Stimulated activated CD4-positive, alpha-beta T cell treated with anti-CD3 and anti-CD28 coated beads, Interleukin-1b, Interleukin-23, amount 100 ng/mL, for 4 hours (primary cell): ENCODE measurements around the gene CNTN5.
"Not testable (repeated sequence)": the region's sequence is repeated elsewhere in the genome, so short reads cannot be mapped to it uniquely, and the experiment has no call there.

Source experiments
- DNase-seq, 2 donors: peaks; one replicate each; pipeline ENCODE4 v3.0.0-alpha.2; 2020; ENCODE audit warnings: low read depth in 2 of 2

CNTN5 gene

DNA sequence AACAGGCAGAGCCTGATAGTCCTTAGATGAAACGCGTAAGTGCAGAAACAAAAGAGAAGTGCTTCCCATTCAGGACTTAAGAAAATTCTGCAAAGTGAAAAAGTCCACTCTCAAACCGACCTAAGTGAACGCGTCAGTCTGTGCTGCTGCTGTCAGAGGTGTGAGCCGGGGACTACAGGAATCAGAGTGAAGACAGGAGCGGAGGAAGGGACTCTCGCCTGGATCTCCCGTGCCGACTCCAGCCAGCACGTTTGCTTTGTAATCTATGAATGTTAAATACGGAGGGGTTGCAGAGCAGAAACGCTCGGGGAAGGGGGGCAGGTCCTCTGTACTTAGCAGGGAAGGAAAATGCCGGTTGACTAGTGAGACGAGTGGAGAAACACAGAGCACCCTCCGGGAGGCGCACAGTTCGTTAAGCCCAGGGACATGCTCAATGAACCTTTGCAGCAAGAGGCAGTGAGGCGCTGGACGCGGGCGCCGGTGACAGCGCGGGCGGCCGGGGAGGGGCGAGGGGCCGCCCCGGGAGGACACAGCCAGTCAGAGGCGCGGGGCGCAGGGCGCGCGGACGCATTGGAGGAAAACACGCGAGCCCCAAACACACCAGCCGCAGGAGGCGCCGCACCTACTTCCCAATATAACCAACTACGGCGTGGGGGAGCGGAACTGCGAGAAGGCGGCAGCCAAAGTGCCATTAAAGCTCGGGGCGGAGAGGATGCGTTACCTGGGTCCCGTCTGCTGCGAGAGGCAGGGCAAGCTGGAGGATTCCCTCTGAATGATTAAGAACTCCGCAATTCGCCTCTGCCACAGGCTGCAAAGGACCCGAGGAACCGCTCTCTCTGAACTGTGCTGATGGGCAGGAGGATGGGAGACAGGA is at the start of gene CNTN5:
Gene CNTN5, plus strand, starts transcription at position 598 of the 874 bp plus-strand sequence.
- DNase-seq = no peak

DNA sequence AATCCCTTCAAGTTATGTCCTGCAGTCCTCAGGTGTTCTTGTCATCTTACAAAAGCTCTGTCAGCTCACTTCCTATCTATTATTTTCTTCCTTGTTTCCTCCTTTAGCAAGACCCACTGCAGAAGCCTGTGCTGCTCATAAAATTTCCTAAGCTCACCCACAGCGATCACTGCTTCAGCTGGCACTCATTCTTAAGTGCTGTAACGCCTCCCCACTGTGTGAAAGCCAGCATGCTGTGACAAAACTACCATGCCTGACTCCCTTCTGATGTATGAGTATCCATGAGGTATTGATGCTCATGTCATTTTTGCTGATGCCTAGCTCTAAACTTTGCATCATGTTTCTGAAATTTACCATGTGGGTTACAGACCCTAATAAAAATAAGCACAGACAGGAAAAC is 41.5 kb upstream of the CNTN5 start:
- no peak for DNase-seq

DNA sequence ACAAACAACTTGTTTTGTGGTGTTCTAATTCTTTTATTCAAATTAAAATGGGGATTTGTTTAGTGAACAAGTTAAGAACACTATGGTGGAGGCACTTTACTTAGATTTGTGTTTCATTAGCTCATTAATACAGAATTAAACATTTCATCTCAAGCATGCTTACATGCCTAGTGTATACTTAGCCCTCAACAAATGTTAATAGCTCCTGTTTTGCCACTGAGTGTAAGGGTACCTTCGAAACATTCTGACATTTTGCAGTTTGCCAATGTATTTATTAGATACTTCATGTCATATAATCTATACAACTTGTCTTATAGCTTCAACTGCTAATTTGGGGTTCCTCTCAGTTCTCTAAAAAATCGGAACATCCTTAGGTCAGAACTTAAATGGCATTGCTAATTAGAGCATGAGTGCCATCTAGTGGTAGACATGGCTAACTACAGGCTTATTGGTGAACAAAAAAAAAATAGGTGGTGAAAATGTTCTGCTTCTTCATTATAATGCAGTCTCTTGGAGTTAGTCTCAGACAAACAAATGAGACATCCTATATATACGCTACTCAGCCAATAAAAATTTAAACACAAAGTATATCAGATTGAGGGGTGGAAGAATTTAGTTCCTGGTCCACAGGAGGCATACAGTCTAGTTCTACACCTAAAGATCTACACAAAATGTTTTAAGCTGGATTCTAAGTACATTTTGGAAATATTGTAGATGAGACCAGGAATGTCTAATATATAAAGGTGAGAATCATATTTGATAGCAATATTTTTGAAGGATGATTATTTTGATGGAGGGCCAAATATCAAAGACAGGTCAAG is 4.9 kb upstream of the CNTN5 start:
- no peak for DNase-seq

DNA sequence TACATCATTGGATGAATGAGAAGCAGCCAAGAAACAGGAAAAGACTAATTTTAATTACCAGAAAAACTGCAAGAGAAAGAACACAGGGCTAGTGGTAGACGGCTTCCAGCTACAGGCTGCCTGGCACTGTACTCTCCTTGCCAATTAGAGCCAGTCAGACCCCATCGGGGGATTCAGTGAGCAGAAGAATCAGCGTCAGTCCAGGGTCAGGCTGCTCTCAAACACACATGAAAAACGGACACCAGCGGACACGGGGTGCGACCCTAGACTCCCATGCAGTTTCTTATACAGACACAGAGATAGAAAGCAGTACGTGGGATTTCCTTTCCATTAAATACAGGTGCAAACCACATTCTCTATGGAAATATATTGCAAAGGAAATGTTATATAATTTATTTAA is 1.1 kb upstream of the CNTN5 start:
- DNase-seq = no peak

DNA sequence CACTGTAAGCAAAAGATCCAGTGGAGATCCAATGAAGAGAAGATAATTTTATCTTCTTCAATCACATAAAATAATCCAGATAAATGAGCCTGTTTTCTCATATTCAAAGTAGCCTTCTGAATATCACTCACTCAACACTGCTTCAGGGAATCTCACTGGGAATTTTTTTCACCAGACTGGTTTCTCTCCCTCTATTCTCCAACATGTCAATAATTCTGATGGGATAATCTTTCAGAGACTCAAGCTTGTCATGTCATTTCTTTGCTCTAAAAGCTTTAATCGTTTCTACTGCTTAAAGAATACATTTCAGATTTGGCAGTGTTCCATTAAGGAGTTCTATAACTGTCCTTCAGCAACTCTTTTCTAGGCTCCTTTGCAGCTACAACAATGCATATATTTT is 16.3 kb downstream of the CNTN5 start:
- DNase-seq = no peak

DNA sequence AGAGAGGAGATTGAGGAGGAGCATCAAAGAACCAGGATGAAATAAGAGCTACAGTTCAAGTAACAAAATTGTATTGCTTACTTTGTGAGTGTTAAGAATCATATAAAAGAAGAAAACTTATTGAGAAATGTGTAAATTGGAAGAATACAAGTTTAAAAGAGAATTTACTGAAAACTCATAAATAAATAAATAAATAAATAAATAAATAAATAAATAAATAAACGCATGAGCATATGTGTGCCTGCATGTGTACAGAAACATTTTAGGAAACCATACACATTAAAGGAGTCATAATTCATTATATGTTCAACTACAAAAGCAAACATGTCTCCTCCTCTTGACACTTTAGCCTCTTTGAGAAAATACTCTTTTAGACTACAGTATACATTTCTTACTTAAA is 42.6 kb downstream of the CNTN5 start:
- no peak for DNase-seq

DNA sequence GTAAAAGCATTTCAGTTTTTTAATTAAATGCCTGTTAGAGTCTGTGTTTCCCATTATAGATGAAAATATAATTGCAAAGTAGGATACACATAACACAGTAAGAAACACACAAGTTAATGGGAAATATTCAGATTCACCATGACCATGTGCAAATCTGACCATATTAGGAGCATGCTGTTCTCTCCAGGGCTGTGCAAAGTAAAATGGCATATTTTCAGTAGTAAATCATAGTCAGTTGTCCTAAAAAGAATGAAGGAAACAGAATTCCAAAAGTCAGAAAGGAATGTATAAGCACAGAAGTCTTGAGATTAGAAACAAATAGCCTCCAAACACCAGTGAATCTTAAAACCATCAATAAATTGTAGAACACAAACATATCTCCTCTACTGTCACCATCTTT is 44.4 kb downstream of the CNTN5 start:
- no peak for DNase-seq

DNA sequence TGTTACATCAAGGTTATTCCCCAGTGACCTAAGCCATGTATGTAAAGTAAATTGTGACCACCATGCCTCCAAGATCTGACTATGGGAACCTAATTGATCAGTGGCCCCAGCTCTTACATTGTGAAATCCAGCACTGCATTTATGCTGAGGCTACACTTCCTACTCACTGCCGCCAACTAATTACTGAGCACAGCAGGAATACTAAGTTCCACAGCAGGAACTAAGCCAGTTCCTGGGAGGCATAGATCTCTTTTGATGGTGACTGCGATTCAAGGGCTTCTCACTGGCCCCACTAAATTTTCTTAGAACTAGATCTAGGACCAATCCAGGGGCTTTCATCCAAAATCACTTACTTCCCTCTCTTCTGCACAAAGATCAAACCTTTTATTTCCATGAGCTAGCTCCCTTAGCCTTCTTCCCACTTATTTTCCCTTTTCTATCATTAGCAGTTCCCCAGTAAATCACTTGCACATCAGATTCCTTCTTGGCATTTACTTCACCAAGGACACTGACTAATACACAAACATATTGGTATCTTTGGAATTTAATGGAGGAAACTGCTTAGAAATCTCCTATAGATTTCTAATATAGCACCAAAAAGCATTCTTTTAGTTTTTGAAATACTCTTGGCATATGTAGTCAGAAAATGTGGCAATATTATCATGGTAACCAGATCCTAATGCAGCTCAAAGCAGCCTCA is 46.0 kb downstream of the CNTN5 start:
- no peak for DNase-seq

DNA sequence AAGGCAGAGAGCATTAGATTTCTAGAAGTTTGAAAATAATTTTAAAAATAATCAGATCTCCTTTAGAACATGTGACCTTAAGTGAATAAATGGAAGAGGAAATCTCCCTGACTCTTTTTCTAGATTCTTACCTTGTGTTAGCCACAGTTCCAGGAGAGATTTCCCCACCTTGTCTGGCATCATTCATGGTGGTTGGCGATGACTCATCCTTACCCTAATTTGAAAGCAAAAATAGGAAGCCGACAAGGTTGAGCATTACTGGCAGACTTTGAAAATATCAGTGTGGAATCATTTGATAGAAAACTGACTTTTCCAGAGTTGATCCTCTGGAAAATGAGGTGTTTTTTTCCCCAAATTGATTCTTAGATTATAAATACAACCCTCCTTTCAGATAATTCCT is 48.1 kb downstream of the CNTN5 start:
- no peak for DNase-seq

DNA sequence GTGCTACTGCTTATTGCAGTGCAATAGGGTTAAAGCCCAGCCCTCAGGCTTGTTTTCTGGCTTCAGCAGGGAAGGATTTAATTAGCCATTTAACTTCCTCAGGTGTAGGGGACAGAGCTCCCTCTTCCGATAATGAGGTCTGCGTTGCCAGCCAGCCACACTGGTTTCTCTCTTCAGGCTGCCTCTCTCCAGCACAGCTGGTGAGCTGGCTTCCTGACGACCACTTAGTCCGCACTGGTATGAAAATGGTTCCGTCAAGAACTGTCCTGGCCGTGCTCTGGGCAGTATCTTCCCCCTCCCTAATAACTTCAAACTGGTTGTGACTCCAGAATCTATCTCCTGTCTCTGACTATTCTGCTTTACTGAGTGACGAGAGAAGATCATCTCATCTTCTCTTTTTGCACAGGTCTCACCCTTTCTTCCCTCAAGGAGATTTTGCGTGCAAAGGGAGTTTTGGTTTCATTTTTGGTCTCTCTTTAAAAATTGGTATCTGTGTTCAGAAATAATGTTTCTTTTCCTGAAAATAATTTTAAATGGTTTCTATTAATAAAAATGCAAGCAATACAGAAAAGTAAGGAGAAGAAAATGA is 49.2 kb downstream of the CNTN5 start:
- no peak for DNase-seq

DNA sequence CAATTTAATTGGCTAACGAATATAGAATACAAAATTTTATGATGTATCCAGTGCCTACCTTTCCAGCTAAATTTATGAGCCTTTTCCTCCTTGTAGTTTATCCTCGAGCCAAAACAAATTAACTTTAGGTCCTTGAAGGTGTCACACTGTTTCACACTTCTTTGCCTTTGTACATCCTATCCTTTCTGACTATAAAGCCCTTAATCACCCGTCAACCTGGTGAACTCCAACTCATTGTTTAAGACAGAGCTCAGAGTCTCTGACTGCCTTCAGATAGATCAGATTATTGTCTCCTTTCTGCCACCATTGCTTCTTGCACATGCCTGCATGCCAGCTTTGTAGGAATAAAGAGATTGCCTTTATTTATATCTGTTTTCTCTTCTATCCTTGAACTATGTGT is 58.8 kb downstream of the CNTN5 start:
- DNase-seq = no peak

DNA sequence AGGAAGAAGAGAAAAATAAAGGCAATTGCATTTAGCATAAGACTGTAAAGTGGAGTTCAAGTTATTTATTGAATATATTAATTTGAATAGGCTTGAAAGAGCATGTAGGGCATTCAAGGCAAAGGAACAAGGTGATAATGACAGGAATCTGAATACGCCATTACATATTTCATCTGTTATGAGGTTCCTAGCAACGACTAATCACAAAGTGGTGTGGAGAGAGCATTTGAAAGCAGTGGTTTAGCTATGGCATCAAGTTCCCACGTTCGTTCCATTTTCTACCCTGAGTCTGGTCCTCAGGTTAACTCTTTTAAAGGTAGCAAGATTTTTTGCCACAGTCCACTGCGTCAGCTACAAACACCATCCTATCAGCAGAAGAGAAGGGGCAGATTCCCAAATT is 59.4 kb downstream of the CNTN5 start:
- DNase-seq = no peak

DNA sequence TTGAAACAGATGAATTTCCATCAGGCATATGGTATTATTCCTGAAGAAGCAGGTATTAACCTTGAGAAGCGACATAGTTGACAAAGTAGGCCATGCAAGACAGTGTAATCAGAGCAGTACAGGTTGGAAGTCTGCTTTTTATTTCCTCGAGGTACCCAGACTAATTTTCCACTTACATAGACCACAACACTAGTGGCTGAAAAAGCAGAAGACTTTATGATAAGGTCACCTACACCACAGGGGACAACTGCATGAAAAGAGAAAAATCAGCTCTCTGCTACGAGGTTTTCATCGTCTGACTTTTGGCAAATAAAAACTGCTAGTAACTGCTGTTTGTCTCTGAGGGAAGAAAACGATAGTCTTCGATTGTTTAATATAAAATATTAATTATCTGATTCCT is 77.5 kb downstream of the CNTN5 start:
- no peak for DNase-seq

DNA sequence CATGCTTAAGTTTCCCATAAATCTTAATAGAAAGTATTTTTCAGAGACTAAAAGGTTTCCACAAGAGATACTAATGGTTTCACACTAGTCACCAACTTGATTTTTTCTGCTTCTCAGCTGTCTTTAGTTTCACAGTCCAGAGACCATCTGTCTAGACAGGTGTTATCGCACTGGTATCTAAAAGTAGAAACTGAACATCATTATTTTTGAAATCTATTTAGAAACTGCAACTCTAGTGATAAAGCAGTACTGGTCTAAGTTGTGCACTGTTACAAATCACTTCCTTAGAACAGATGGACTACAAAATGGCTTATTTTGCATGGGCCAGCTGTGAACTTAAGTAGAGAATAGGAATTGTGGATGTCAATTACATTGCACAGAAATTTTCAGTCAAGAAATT is 78.0 kb downstream of the CNTN5 start:
- no peak for DNase-seq

DNA sequence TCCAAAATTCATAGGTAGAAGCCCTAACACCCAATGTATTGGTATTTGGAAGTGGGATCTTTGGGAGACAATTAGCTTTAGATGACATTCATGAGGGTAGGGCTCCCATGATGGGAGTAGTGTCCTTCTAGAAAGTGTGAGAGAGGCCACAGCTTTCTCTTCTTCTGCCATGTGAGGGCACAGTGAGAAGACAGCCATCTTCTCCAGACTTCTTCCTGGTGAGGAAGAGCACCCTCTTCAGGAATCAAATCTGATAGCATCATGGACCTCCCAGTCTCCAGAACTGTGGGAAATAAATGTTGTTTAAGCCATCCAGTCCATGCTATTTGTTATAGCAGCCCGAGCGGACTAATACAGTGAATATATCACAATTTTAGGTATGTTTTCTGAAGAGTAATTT is 96.9 kb downstream of the CNTN5 start:
- no peak for DNase-seq

DNA sequence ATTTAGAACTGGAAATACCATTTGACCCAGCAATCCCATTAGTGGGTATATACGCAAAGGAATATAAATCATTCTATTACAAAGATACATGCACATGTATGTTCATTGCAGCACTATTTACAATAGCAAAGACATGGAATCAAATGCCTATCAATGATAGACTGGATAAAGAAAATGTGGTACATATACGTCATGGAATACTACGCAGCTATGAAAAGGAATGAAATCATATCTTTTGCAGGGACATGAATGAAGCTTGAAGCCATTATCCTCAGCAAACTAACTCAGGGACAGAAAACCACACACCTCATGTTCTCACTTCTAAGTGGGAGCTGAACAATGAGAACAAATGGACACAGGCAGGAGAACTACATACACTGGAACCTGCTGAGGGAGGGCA is 113.1 kb downstream of the CNTN5 start:
- not testable (repeated sequence) for DNase-seq

DNA sequence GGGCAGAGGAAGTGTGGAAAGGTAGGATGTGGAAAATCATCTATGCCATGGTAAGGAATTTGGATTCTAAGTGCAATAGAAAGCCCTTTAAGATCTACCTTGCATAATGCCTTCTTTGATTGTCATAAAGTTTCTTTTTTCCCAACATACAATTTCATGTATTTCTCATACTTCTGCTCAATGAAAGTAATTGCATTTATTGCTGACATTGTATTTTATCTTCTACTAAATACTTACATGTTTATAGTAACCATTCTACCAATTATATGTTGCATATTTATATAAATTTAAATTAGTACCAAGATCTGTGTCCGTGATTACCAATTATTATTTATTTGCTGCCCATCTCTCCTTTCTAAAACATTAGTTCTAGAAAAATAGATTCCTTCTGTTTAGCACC is 114.8 kb downstream of the CNTN5 start:
- DNase-seq = no peak

DNA sequence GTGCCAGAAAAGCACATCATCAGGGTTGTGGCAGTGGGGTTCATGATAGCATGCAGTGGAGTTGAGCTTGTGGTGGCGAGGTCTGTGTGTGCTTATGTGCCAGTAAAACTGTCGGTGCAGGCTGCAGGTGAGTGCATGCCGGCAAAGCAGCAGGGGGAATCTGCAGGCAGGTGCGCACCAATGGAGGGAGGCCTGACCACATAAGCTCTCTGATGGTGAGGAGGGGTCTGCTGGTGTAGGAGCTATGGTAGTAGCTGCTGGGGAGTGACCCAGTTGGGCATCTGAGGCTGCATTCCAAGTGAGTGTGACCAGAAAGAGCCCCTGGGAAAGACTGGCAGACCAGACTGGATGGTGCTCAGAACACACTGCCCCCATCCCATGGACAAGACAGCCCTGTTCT is 121.5 kb downstream of the CNTN5 start:
- DNase-seq = no peak

DNA sequence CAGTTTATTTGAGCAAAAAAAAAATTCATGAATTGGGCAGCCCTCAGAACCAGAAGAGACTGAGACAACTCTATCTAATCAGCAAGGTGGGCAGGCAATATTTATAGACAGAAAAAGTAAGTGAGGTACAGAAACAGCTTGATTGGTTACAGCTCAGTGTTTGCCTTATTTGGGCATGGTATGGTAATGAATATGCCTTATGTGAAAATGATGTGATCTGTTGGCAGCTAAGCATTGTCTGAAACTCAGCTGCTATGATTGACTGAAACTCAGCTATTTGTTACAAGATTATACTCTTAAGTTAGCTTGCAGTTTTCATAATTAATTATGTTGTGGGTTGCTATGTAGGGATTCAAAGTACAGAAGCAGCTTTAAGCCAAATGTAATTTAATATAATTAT is 127.6 kb downstream of the CNTN5 start:
- DNase-seq = no peak

DNA sequence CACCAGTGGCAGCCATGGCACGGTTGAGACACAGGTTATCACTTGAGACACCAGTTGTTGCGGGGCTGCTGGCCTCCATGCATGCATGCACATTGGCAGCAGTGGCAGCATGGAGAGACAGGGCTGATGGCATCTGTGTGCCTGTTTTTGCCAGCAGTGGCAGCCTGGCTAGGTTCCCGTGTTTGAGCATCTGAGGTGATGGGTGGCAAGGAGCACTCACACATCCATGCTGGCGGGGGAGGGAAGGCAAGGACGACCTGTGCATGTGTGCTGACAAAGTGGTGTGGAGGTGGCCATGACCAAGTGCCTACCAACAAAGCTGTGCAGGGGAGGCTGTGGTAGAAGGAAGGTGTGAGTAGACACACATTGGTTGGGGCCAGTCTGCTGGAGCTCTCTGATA is 133.5 kb downstream of the CNTN5 start:
- no peak for DNase-seq

DNA sequence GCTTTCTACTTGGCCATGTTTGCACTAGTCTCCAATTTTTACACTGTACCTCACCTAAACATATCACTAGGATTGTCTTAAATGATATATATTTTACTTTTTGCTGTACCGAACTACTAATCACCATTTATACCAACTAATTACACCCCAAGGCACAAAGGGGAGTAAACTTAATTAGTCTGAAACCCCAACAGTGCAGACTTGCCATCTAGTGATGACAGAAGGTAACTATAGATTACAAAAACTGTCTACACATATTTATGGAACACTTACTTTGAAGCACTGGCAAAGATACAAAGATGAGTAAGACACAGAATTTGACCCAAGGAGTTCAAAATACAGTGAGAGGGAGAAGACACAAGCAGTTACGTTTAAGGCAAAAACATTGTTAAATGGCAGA is 139.7 kb downstream of the CNTN5 start:
- no peak for DNase-seq

DNA sequence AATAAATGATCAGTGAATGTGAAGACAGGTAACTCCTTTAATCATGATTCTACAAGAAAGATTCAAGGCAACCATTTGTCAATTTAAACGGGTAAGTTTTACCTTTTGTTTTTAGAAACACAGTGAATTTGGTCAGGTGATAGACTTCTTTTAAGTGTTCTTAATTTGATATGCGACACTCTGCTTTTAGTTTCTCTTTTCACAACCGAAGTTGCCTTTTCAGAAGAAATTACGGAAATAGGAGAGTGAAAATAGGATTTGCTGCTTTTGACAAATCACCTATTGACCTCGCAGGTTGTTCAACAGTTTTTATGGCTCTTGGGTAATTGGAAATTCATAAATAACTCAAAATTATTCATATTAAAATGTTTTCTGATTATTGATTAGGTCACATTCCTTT is 142.1 kb downstream of the CNTN5 start:
- DNase-seq = no peak
